ENCODE data around the gene MAPKAP1. TPM values are rescaled to one million over a fixed set of nuclear protein-coding genes. Genes with fewer than 3 reads are reported as not detected.

The MAPKAP1 gene
- total and polyA plus RNA-seq, 9 of the 15 experiments (the other 6 are each of a cell fraction or from before 2014, with no cell fraction given), result 2.6 to 82.1 (median 61.1) TPM

- ChIA-PET POLR2A (no interaction called here), CTCF (ENCODE audit: low intra/inter-chr PET ratio) (no interaction called here)
- peak overlapping the region in 1 of 2 experiments; percentile 55; a peak in 1 of 4 replicates for H3K9ac ChIP-seq (ENCODE audit: insufficient read depth in 1 of 2, low read depth in 2 of 2, low read length in 2 of 2)
- BruUV-seq (replicated peaks), result no TSS peak
- intact Hi-C loops (cut with micrococcal nuclease), result no loop called here
- no peak overlapping the region for H3K4me3 ChIP-seq
- FAIRE-seq (no peak), DNase-seq (ENCODE audit: extremely low read depth in 1 of 4, low spot score in 3 of 4) (no peak), ATAC-seq (no peak)
- H2AFZ ChIP-seq (ENCODE audit: low read depth, low read length), result peak overlapping the region; percentile 58; the same call in 1 of the 2 replicates
- no peak overlapping the region for H3K4me2 ChIP-seq (ENCODE audit: insufficient read depth, low read length)
- TF ChIP-seq ARID4B (CRISPR knock-in tag; IDR thresholded peaks at IDR 0.05), result no peak
- peak; percentile 48; the same call in 1 of the 2 replicates for TF ChIP-seq ZBTB33 (CRISPR knock-in tag; IDR thresholded peaks at IDR 0.05)
- peaks cover 6 to 62% of the 10 kb centered on the region in 2 experiments; a peak in 3 of 5 replicates for H3K4me1 ChIP-seq (replicated peaks in 1 of 2; ENCODE audit: control insufficient read depth in 2 of 2, insufficient read depth in 2 of 2, low read length in 2 of 2)
- no peaks in the 10 kb centered on the region for H3K27me3 ChIP-seq (ENCODE audit: control insufficient read depth in 2 of 2, insufficient read depth in 2 of 2, low read length in 2 of 2)
- no peaks in the 10 kb centered on the region for H3K9me1 ChIP-seq (ENCODE audit: control insufficient read depth, insufficient read depth, low read length)
- H3K36me3 ChIP-seq (ENCODE audit: control insufficient read depth, insufficient read depth, low read length), result no peaks in the 10 kb centered on the region
- H4K20me1 ChIP-seq (replicated peaks; ENCODE audit: control insufficient read depth, insufficient read depth, low read length), result no peaks in the 10 kb centered on the region; the same call in 1 of the 2 replicates
- H3K79me2 ChIP-seq (ENCODE audit: control insufficient read depth, insufficient read depth, low read length), result no peaks in the 10 kb centered on the region
- no peak overlapping the region for H3K27ac ChIP-seq (ENCODE audit: extremely low read depth, low read depth, low read length)
- in situ Hi-C loops (cut with MboI), result loop anchor here (10.0 kb wide), 1 partner anchor 203 kb away; no protein-coding TSS in a partner anchor
- WGBS (ENCODE audit: insufficient coverage, low coverage, missing lambda C conversion rate), result 59% methylated on average over 11 of the region's 12 CpGs
- no peaks in the 10 kb centered on the region for H3K9me3 ChIP-seq (replicated peaks; ENCODE audit: control insufficient read depth, insufficient read depth, low read depth, low read length)
Observed at GRCh38 chr9:125431741-125432271, 275.2 kb downstream of the MAPKAP1 start.

All from K562 (cell line).